ELR (cell line): ENCODE measurements around the gene ACVR2A.
A peak's percentile ranks its signal among the peaks of the same experiment; 100 is the strongest.

Experiments used
- DNase-seq: peaks from one replicate; pipeline ENCODE4 v3.0.0-alpha.2; 2015; ENCODE audit warnings: low read depth

ACVR2A gene

GRCh38 chr2:147844697-147845410, at the start of gene ACVR2A:
TSS of gene ACVR2A (plus strand) at chr2:147845029. CDS start at chr2:147845153, 124 bp downstream.
- DNase-seq: peak; percentile 53

GRCh38 chr2:147800316-147800715, 44.5 kb upstream of the ACVR2A start:
- no peak for DNase-seq

GRCh38 chr2:147806846-147807245, 38.0 kb upstream of the ACVR2A start:
- DNase-seq: peak; percentile 2

- DNase-seq: no peak
These were observed 36.3 kb upstream of the ACVR2A start for GRCh38 chr2:147808520-147808919.

- DNase-seq: no peak
These were observed 33.7 kb upstream of the ACVR2A start for GRCh38 chr2:147810883-147811765.

GRCh38 chr2:147818741-147819140, 26.1 kb upstream of the ACVR2A start:
- DNase-seq: no peak

- DNase-seq: no peak
These were observed 20.2 kb upstream of the ACVR2A start for GRCh38 chr2:147824620-147825019.

GRCh38 chr2:147826278-147827087, 18.3 kb upstream of the ACVR2A start:
- no peak for DNase-seq

- DNase-seq: no peak
These were observed 17.8 kb upstream of the ACVR2A start for GRCh38 chr2:147827088-147827375.

GRCh38 chr2:147829106-147829505, 15.7 kb upstream of the ACVR2A start:
- peak; percentile 68 for DNase-seq

- no peak for DNase-seq
These were observed 8.7 kb upstream of the ACVR2A start for GRCh38 chr2:147836099-147836498.

- DNase-seq: no peak
These were observed 1.4 kb upstream of the ACVR2A start for GRCh38 chr2:147843391-147843863.

GRCh38 chr2:147843864-147844696, 749 bp upstream of the ACVR2A start:
- peak; percentile 93 for DNase-seq

GRCh38 chr2:147845411-147845971, 662 bp downstream of the ACVR2A start:
- DNase-seq: peak; percentile 37

- peak; percentile 9 for DNase-seq
These were observed 1.7 kb downstream of the ACVR2A start for GRCh38 chr2:147846412-147847081.

- no peak for DNase-seq
These were observed 3.0 kb downstream of the ACVR2A start for GRCh38 chr2:147847746-147848391.

- DNase-seq: no peak
These were observed 6.0 kb downstream of the ACVR2A start for GRCh38 chr2:147850838-147851237.

GRCh38 chr2:147851244-147851930, 6.6 kb downstream of the ACVR2A start:
- no peak for DNase-seq

GRCh38 chr2:147854557-147855134, 9.8 kb downstream of the ACVR2A start:
- no peak for DNase-seq
